ENCODE results near the gene HAUS7.

HAUS7 gene

GRCh38 chrX:153441981-153442380 lies 28.4 kb downstream of the HAUS7 start:
- TF ChIP-seq CTCF (IDR thresholded peaks at IDR 0.05; ENCODE audit: borderline replicate concordance, control extremely low read depth, extremely low read depth, insufficient read depth, missing control alignments), result no peak
- DNase-seq (ENCODE audit: low spot score), result no peak
- in situ Hi-C loops (cut with MboI; ENCODE audit: low sequenced_read_pairs, unreplicated experiment), result no loop called here

GRCh38 chrX:153441296-153441695 lies 29.1 kb downstream of the HAUS7 start:
- in situ Hi-C loops (cut with MboI; ENCODE audit: low sequenced_read_pairs, unreplicated experiment), result no loop called here
- TF ChIP-seq CTCF (IDR thresholded peaks at IDR 0.05; ENCODE audit: borderline replicate concordance, control extremely low read depth, extremely low read depth, insufficient read depth, missing control alignments), result no peak
- no peak for DNase-seq (ENCODE audit: low spot score)

- no peak for TF ChIP-seq CTCF (IDR thresholded peaks at IDR 0.05; ENCODE audit: borderline replicate concordance, control extremely low read depth, extremely low read depth, insufficient read depth, missing control alignments)
- no peak for DNase-seq (ENCODE audit: low spot score)
- in situ Hi-C loops (cut with MboI; ENCODE audit: low sequenced_read_pairs, unreplicated experiment), result no loop called here
Observed at GRCh38 chrX:153440556-153441135, 29.7 kb downstream of the HAUS7 start.

GRCh38 chrX:153439977-153440376 lies 30.4 kb downstream of the HAUS7 start:
- no peak for TF ChIP-seq CTCF (IDR thresholded peaks at IDR 0.05; ENCODE audit: borderline replicate concordance, control extremely low read depth, extremely low read depth, insufficient read depth, missing control alignments)
- no peak for DNase-seq (ENCODE audit: low spot score)
- in situ Hi-C loops (cut with MboI; ENCODE audit: low sequenced_read_pairs, unreplicated experiment), result no loop called here

GRCh38 chrX:153438532-153438931 lies 31.8 kb downstream of the HAUS7 start:
- TF ChIP-seq CTCF (IDR thresholded peaks at IDR 0.05; ENCODE audit: borderline replicate concordance, control extremely low read depth, extremely low read depth, insufficient read depth, missing control alignments), result no peak
- in situ Hi-C loops (cut with MboI; ENCODE audit: low sequenced_read_pairs, unreplicated experiment), result no loop called here
- no peak for DNase-seq (ENCODE audit: low spot score)

GRCh38 chrX:153435845-153436244 lies 34.5 kb downstream of the HAUS7 start:
- in situ Hi-C loops (cut with MboI; ENCODE audit: low sequenced_read_pairs, unreplicated experiment), result no loop called here
- TF ChIP-seq CTCF (IDR thresholded peaks at IDR 0.05; ENCODE audit: borderline replicate concordance, control extremely low read depth, extremely low read depth, insufficient read depth, missing control alignments), result no peak
- no peak for DNase-seq (ENCODE audit: low spot score)

Measured in GM13976 (cell line).